Measurements from ENCODE around the gene CHST11.

CHST11 gene

GRCh38 chr12:104459368-104459909 is 2.7 kb downstream of the CHST11 start:
- no peak for DNase-seq (ENCODE audit: low read depth in 1 of 2, low spot score in 1 of 2)

GRCh38 chr12:104460041-104460719 is 3.4 kb downstream of the CHST11 start:
- no peak for DNase-seq (ENCODE audit: low read depth in 1 of 2, low spot score in 1 of 2)

GRCh38 chr12:104460973-104461698 is 4.4 kb downstream of the CHST11 start:
- no peak for DNase-seq (ENCODE audit: low read depth in 1 of 2, low spot score in 1 of 2)

- DNase-seq (ENCODE audit: low read depth in 1 of 2, low spot score in 1 of 2): no peak
Observed at GRCh38 chr12:104462325-104462724, 5.6 kb downstream of the CHST11 start.

GRCh38 chr12:104462931-104463339 is 6.2 kb downstream of the CHST11 start:
- DNase-seq (ENCODE audit: low read depth in 1 of 2, low spot score in 1 of 2): peak in 1 of 2 donors; percentile 15

- no peak for DNase-seq (ENCODE audit: low read depth in 1 of 2, low spot score in 1 of 2)
Observed at GRCh38 chr12:104463368-104463767, 6.6 kb downstream of the CHST11 start.

- no peak for DNase-seq (ENCODE audit: low read depth in 1 of 2, low spot score in 1 of 2)
Observed at GRCh38 chr12:104464899-104465298, 8.2 kb downstream of the CHST11 start.

- no peak for DNase-seq (ENCODE audit: low read depth in 1 of 2, low spot score in 1 of 2)
Observed at GRCh38 chr12:104466709-104467345, 10.1 kb downstream of the CHST11 start.

- no peak for DNase-seq (ENCODE audit: low read depth in 1 of 2, low spot score in 1 of 2)
Observed at GRCh38 chr12:104467346-104467837, 10.6 kb downstream of the CHST11 start.

- no peak for DNase-seq (ENCODE audit: low read depth in 1 of 2, low spot score in 1 of 2)
Observed at GRCh38 chr12:104468371-104468770, 11.6 kb downstream of the CHST11 start.

- DNase-seq (ENCODE audit: low read depth in 1 of 2, low spot score in 1 of 2): no peak
Observed at GRCh38 chr12:104469066-104469465, 12.3 kb downstream of the CHST11 start.

- no peak for DNase-seq (ENCODE audit: low read depth in 1 of 2, low spot score in 1 of 2)
Observed at GRCh38 chr12:104469523-104469922, 12.8 kb downstream of the CHST11 start.

GRCh38 chr12:104470521-104470920 is 13.8 kb downstream of the CHST11 start:
- DNase-seq (ENCODE audit: low read depth in 1 of 2, low spot score in 1 of 2): no peak

- DNase-seq (ENCODE audit: low read depth in 1 of 2, low spot score in 1 of 2): no peak
Observed at GRCh38 chr12:104471336-104471735, 14.6 kb downstream of the CHST11 start.

- DNase-seq (ENCODE audit: low read depth in 1 of 2, low spot score in 1 of 2): no peak
Observed at GRCh38 chr12:104472748-104473147, 16.0 kb downstream of the CHST11 start.

- DNase-seq (ENCODE audit: low read depth in 1 of 2, low spot score in 1 of 2): no peak
Observed at GRCh38 chr12:104473374-104473983, 16.7 kb downstream of the CHST11 start.

- no peak for DNase-seq (ENCODE audit: low read depth in 1 of 2, low spot score in 1 of 2)
Observed at GRCh38 chr12:104475271-104475670, 18.5 kb downstream of the CHST11 start.

GRCh38 chr12:104477510-104478390 is 21.0 kb downstream of the CHST11 start:
- DNase-seq (ENCODE audit: low read depth in 1 of 2, low spot score in 1 of 2): no peak

GRCh38 chr12:104478396-104479122 is 21.8 kb downstream of the CHST11 start:
- no peak for DNase-seq (ENCODE audit: low read depth in 1 of 2, low spot score in 1 of 2)
